ENCODE data around the gene AFM.

GRCh38 chr4:73452953-73453700 lies 28.4 kb upstream of the AFM start:
- TF ChIP-seq POLR2AphosphoS5 (IDR thresholded peaks at IDR 0.05; ENCODE audit: low read depth, low read length), result no peak
- no peak for TF ChIP-seq POLR2A (IDR thresholded peaks at IDR 0.05; ENCODE audit: low read depth, low read length)
- TF ChIP-seq TAF1 (IDR thresholded peaks at IDR 0.05; ENCODE audit: borderline replicate concordance, low read depth, low read length), result no peak
